Measurements from ENCODE around the gene ZBP1.

ZBP1 gene

GRCh38 chr20:57566803-57567459 is 53.3 kb downstream of the ZBP1 start:
- no peak for FAIRE-seq
- no peak for TF ChIP-seq CTCF (IDR thresholded peaks at IDR 0.05; ENCODE audit: insufficient read depth, missing control alignments)
- no peak for DNase-seq (ENCODE audit: insufficient read length, low spot score)

GRCh38 chr20:57566399-57566798 is 53.8 kb downstream of the ZBP1 start:
- DNase-seq (ENCODE audit: insufficient read length, low spot score) (no peak), FAIRE-seq (no peak)
- TF ChIP-seq CTCF (IDR thresholded peaks at IDR 0.05; ENCODE audit: insufficient read depth, missing control alignments) = no peak

GRCh38 chr20:57564951-57565642 is 55.1 kb downstream of the ZBP1 start:
- no peak for DNase-seq (ENCODE audit: insufficient read length, low spot score)
- no peak for TF ChIP-seq CTCF (IDR thresholded peaks at IDR 0.05; ENCODE audit: insufficient read depth, missing control alignments)

GRCh38 chr20:57564180-57564802 is 55.9 kb downstream of the ZBP1 start:
- no peak for TF ChIP-seq CTCF (IDR thresholded peaks at IDR 0.05; ENCODE audit: insufficient read depth, missing control alignments)
- FAIRE-seq (no peak), DNase-seq (ENCODE audit: insufficient read length, low spot score) (no peak)

More at GRCh38 chr20:57564951-57565642, 55.1 kb downstream of the ZBP1 start:
- FAIRE-seq = no peak

- no peak for TF ChIP-seq CTCF (IDR thresholded peaks at IDR 0.05; ENCODE audit: insufficient read depth, missing control alignments)
- no peak for FAIRE-seq
- no peak for DNase-seq (ENCODE audit: insufficient read length, low spot score)
Measured at GRCh38 chr20:57563522-57563921, 56.7 kb downstream of the ZBP1 start.

GRCh38 chr20:57562541-57563465 is 57.4 kb downstream of the ZBP1 start:
- FAIRE-seq = no peak
- no peak for TF ChIP-seq CTCF (IDR thresholded peaks at IDR 0.05; ENCODE audit: insufficient read depth, missing control alignments)
- no peak for DNase-seq (ENCODE audit: insufficient read length, low spot score)

Data from D721Med (cell line).